Ureter (tissue), 1 donor: ENCODE data around the gene PGAP6. TPM values are rescaled to one million over a fixed set of nuclear protein-coding genes. Genes with fewer than 3 reads are reported as not detected.

Experiments
- DNase-seq: peaks from one replicate; pipeline ENCODE4 v3.0.0-alpha.2; 2020; ENCODE audit warnings: low spot score
- total RNA-seq: library from RNA; stranded (reverse); gene quantifications from one replicate; pipeline ENCODE4 v1.2.4, GENCODE V29; 2023
- donor health status: DM: yes; HTN: yes; CAD: no.

Gene PGAP6
- total RNA-seq, 1 donor from 2014 or later: 37.6 TPM

DNA sequence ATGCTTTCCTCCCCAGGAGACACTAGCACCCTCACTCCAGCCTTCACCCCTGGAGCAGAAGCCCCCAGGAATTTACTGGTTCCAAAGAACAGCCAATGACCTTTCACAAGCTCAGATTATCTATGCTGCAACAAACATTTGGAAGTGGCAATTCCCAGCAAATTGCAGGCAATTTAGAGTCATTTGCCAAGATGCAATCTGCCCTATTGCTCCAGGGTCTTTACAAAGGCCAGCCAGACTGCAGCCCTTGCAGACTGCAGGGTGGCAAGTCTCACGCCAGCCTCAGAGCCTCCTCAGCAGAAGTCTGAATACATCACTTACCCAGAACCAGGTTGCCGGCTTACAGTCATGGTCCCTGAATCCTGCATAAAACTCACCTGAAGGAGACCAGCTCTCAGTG is 51.0 kb downstream of the PGAP6 start:
- DNase-seq: no peak

DNA sequence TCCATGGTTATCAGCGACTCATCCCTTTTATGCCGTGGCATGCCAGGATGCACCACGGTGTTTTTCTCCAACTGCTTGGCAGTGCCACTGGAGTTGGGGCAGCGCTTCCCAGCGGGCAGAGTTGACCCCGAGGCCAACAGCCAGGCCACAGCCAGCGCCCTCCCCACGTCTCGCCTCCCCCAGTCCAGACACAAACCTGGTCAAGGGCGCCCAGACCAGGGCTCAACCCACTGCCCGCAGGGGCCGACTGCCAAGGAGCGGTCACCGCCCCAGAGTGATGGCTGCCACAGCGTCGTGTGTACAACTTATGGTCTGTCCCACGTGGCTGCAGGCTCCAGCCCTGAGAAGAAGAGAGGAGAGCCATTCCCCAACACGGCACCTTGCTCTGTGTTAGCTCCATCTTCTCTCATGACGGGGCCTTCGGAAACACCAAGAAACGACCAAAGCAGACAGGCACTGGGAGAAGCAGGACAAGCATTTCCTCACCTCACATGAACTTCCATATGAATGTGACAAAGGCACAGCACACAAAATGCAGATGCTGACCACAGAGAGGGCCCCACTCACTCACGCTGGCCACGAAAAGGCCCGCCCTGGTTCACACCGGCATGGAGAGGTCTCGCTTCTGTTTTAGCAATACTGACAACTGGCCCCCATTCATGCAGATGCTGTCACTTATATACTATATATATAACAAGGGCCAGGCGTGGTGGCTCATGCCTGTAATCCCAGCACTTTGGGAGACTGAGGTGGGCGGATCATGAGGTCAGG is 56.2 kb downstream of the PGAP6 start:
- no peak for DNase-seq

DNA sequence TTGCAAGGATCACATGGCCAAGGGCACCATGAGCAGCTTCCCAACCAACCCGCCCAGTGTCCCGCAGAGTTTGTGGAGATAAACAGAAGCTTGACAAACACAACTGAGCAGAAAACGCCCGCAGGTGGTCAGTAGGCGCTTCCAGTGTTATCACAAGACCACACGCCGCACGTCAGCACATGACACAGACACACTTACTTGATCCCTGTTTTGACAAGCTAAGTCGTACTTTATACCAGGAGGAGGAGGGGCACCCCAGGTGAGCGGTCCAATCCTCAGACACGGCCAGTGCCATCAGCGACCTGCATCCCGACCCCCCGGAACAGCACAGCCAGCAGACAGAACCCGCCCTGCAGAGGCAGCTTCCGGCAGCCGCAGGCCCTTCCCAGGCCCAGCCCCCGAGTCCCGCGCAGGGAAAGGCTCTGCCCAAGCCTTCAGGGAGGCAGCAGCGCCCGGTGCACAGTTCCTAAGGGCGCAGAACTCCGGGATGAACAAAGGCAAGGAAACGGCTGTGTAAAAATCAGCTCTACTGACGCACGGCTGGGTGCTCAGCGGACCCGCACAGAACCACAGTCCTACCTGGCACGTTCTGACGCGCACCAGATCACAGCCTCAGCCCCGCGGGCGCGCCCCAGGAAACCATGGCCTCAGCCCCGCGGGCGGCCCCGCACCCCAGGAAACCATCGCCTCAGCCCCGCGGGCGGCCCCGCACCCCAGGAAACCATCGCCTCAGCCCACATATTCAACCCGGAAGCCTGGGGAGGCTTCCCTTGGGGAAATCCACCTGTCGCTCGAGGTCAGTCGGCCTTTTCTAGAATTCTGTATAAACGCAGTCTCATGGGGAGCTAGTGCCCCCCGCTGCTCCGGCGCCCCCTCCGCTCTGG is 57.1 kb downstream of the PGAP6 start:
- DNase-seq: no peak

DNA sequence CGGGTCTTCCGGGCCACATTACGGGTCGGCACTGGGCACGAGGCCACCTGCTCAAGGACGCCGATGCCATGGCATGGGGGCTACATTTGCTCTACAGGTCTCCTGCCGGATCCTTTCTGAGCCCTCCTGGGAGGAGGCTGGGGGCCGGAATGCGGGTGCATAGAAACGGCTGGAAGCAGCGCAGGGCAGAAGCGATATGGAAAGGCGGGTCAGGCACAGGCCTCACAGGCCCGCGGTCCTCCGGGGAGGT is 57.7 kb downstream of the PGAP6 start:
- DNase-seq: no peak

DNA sequence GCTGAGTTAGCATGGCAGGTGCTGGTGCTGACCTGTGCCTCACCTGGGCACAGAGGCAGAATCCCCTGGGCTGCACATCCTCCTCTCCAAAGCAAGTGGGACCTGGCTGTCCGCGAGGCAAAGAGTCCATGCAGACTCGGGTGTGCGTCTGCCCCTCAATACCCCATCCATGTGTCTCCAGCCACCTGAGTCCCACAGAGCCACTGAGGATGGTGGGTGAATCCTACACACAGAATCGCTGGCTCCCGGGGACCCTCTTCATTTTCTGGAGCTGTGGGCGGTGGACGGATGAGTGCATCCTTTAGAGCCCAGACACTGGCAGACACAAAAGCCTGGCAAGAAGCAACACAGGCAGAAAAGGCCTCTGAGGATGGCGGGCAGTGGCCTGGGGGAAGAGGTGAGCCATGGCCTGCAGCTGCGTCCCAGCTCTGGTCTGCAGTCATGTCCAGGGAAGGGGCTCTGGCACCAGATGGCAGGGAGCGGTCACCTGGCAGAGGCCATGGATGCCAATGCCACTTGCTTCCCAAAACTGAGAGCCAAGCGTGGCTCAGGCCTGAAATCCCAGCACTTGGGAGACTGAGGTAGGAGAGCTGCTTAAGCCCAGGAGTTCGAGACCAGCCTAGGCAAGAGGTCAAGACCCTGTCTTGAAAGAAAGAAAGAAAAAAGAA is 59.2 kb downstream of the PGAP6 start:
- no peak for DNase-seq

DNA sequence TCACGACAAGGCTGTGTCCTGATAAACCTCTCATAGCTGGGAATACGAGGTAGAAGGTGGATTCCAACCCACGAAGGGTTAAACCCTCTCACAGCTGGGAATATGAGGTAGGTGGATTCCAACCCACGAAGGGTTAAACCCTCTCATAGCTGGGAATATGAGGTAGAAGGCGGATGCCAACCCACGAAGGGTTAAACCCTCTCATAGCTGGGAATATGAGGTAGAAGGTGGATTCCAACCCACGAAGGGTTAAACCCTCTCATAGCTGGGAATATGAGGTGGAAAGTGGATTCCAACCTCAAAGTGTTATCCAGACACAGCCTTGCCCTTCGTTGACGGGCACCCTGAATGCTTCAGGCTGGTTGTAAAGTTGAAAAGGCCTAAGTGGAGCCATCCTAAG is 60.2 kb downstream of the PGAP6 start:
- no peak for DNase-seq

Other genes with a start within 250 kb of the PGAP6 start
- gene NPRL3, start 243.3 kb downstream of the PGAP6 start, total RNA-seq: 42.5 TPM
- not detected for gene HBZ, start 229.3 kb downstream of the PGAP6 start, total RNA-seq
- gene HBM, start 216.0 kb downstream of the PGAP6 start, total RNA-seq: not detected
- 88.0 TPM for gene HBA2, start 209.1 kb downstream of the PGAP6 start, total RNA-seq
- gene HBA1, start 205.3 kb downstream of the PGAP6 start, total RNA-seq: 82.1 TPM
- gene HBQ1, start 201.5 kb downstream of the PGAP6 start, total RNA-seq: not detected
- 85.3 TPM for gene LUC7L, start 152.5 kb downstream of the PGAP6 start, total RNA-seq
- 89.4 TPM for gene FAM234A, start 147.2 kb downstream of the PGAP6 start, total RNA-seq
- gene RGS11, start 106.0 kb downstream of the PGAP6 start, total RNA-seq: 4.5 TPM
- not detected for gene ARHGDIG, start 101.4 kb downstream of the PGAP6 start, total RNA-seq
- not detected for gene PDIA2, start 98.8 kb downstream of the PGAP6 start, total RNA-seq
- 20.1 TPM for gene AXIN1, start 29.3 kb downstream of the PGAP6 start, total RNA-seq
- 56.6 TPM for gene MRPL28, start 11.4 kb downstream of the PGAP6 start, total RNA-seq
- 121 TPM for gene NME4, start 15.2 kb upstream of the PGAP6 start, total RNA-seq
- gene DECR2, start 19.9 kb upstream of the PGAP6 start, total RNA-seq: 17.5 TPM
- 42.0 TPM for gene RAB11FIP3, start 43.7 kb upstream of the PGAP6 start, total RNA-seq
- gene CAPN15, start 145.7 kb upstream of the PGAP6 start, total RNA-seq: 60.1 TPM
- not detected for gene PRR35, start 178.4 kb upstream of the PGAP6 start, total RNA-seq
- gene NHLRC4, start 185.0 kb upstream of the PGAP6 start, total RNA-seq: 0.36 TPM
- gene PIGQ, start 188.0 kb upstream of the PGAP6 start, total RNA-seq: 65.7 TPM
- gene RAB40C, start 208.1 kb upstream of the PGAP6 start, total RNA-seq: 39.2 TPM
- 0.65 TPM for gene WFIKKN1, start 249.0 kb upstream of the PGAP6 start, total RNA-seq